Uterus (tissue), 2 donors: Measurements from ENCODE around the gene HJV.

Experiments
- CTCF ChIP-seq, 4 experiments: fragments of 200-600 bp in 2 of 4; fragments of 450-650 bp in 2 of 4; sonication (generic) in 2 of 4; IDR thresholded peaks; one replicate each; pipeline ENCODE4 v1.5.1; 2016 to 2019; ENCODE audit warnings: antibody characterized with exemption in 4 of 4, mild to moderate bottlenecking in 2 of 4, moderate library complexity in 1 of 4
- POLR2A ChIP-seq, 2 donors: fragments of 450-650 bp; IDR thresholded peaks; one replicate each; pipeline ENCODE4 v1.6.1; 2016; ENCODE audit warnings: antibody characterized with exemption in 2 of 2, mild to moderate bottlenecking in 1 of 2, moderate library complexity in 1 of 2

GRCh38 chr1:146029117-146029516 is 7.6 kb upstream of the HJV start:
- no peak for TF ChIP-seq CTCF (IDR thresholded peaks at IDR 0.05)
- TF ChIP-seq POLR2A (IDR thresholded peaks at IDR 0.05) = no peak
